Measurements from ENCODE around the gene GPR143.
"Not testable (repeated sequence)": the region's sequence is repeated elsewhere in the genome, so short reads cannot be mapped to it uniquely, and the experiment has no call there.

The GPR143 gene

DNA sequence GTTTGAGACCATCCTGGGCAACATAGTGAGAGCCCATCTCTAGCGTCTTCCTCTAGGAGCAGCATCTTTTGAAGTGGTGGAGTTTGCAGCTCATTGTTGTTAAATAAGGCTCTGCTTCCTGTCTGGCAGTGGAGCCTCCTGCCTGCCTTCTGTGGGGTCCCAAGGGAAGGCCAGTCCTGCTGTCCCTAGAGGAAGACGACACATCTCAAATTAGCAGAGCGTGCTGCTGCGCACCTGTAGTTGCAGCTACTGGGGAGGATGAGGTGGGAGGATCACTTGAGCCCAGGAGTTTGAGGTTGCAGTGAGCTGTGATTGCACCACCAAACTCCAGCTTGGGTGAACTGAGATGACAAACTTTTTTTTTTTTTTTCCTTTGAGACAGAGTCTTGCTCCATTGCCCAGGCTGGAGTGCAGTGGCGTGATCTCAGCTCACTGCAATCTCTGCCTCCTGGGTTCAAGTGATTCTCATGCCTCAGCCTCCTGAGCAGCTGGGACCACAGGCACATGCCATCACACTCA is 2.7 kb upstream of the GPR143 start:
- not testable (repeated sequence) for DNase-seq

DNA sequence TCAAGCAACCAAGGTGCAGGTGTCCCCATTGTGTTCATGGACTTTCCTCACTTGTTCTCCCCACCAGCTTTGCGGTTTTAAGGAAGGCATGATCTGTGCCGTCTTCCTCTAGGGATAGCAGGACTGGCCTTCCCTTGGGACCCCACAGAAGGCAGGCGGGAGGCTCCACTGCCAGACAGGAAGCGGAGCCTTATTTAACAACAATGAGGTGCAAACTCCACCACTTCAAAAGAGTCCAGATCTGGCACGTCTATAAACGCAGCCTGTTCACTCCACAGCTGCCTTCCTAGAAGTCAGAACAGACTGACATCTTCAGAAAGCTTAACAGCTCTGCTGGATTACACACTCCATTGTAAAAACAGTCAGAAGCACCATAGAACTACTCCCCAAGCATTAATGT is 1.7 kb upstream of the GPR143 start:
- DNase-seq, result no peak

DNA sequence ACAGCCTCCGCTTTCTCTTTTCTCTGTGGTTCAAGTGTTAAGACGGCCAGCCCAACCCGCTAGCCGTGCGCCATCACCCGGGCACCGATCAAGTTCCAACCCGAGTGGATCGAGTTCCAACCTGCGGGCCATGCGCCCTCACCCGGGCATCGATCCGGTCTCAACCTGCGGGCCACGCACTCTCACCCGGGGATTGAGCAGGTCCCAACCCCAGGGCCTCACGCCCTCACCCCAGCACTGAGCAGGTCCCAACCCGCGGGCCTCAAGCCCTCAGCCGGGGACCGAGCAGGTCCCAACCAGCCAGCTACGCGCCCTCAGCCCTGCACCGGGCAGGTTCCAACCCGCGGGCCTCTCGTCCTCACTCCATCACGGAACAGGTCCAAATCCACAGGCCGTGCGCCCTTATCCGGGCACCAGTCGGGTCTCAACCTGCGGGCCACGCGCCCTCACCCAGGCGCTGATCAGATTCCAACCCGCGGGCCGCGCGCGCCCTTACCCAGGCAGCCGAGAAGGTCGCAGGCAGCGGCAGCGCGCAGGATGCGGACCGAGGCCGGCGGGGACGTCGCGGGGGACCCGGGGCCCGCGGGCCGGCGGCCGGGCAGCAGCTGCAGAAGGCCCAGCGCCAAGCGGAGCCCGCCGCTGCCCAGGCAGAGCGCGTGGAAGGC is 443 bp downstream of the GPR143 start:
- no peak for DNase-seq

DNA sequence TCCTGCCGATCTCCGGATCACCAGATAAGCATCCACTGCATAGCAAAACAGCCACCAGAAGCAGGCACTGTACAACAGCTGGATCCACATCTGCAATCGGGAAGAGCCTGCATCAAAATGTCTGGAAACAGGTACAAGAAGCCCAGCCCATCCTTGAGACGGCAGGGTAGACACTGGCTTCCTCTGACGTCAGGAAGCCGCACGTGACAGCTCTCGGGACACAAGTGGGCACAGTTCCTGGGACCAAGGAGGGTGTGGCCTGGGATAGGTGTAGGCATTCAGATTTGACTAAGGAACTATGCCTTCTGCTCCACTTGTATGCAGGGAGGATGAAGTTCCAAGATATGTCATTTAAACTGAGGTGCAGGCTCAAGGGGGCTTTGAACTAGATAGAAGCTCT is 6.3 kb downstream of the GPR143 start:
- DNase-seq, result no peak

DNA sequence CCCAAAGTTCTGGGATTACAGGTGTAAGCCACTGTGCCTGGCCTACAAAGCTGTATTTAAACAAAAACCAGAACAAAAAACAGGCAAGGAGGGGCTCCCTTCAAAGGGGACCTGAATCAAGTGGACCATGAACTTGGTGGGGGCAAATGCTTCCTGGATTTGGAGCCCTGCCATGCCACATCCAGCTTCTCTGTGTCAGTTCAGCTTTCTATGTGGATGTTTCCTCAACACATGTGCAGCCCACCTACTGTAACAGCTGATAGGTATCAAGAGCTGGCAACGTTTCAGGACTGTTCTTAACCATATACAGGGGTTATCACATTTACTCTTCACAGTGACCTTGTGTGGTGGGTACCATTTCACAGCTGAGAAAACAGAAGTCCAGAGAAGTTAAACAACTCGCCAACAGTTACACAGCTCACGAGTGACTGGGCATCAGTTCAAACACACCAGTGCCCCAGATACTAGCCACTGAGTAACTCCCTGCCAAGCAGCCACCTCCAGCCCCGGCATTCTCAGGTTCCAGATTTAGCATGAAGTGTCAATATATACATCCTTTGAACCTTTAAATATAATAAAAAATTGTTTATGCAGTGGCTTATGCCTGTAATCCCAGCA is 7.5 kb downstream of the GPR143 start:
- no peak for DNase-seq

DNA sequence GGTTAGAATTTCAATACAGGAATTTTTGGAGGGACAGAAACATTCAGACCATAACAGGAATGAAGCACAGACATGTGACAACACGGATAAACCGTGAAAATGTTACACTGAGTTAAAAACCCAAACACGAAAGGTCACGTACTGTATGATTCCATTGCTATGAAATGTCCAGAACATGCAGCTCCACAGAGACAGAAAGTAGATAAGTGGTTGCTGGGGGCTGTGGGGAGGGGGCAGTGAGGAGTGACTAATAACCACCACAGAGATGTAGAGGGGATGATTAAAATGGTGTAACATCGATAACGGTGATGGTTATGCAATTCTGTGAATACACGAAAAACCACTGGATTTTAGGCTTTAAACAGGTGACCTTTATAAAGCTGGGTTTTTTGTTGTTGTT is 8.3 kb downstream of the GPR143 start:
- no peak for DNase-seq

DNA sequence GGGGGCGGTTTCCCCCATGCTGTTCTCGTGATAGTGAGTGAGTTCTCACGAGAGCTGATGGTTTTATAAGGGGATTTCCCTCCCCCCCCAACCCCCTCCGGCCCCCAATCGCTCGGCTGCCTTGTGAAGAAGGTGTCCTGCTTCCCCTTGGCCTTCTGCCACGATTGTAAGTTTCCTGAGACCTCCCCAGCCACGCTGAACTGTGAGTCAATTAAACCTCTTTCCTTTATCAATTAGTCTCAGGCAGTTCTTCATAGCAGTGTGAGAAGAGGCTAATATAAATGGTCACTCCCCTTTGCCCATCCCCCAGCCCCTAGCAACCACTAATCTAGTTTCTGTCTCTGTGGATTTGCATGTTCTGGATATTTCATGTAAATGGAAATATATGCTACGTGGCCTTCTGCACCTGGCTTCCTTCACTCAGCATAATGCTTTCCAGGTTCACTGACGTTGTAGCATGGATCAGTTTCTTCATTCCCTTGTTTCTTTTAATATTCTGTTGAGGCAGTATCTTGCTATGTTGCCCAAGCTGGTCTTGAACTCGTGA is 16.4 kb downstream of the GPR143 start:
- DNase-seq, result no peak

DNA sequence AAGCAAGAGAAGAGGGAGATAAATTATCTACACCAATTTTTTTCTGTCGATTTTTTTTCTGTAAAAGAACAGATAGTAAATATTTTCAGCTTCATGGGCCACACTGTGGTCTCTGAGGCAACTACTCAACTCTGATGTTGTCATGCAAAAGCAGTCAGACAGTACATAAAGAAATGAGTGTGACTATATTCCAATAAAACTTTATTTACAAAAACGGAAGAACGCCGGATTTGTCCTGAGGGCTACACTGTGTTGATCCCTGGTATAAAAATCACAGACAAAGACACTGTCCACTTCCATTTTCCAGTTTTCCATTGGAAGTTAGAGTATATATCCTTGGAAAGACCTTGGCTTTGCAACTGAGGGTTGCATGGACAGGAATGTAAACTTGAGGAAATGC is 18.0 kb downstream of the GPR143 start:
- DNase-seq, result no peak

DNA sequence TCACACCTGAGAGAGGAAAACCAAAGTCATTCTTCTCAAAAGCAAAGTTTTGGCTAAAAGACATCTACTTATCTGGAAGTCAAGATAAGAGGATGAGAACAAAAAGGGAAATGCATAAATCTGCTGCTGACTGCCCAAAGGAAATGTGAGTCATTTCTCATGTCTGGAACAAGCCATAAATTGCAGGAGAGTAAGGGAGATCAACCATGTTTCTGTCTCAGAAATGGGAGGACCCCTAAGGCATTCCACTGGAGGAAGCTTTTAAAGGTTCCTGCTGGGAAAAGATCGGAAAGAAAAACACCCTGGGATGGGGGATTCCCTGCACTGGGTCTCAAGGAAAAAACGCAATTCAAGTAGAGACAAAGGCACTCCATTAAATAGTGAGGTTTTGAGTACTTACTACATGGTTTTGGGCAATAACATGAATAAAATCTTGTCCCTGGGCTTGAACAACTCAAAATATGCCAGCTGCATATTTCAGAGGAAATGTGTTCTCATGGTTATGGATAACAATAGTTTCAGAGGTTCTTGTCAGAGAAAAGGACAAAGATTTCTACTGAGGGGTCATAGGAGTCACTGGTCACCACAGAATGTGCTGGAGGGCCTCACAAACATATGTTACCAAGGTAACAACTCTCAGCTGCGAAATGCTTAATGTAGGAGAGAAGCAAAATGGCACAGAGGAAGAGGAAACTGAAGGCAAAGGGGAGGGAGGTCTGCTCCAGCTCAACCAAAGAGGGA is 19.3 kb downstream of the GPR143 start:
- peak; percentile 55 for DNase-seq

DNA sequence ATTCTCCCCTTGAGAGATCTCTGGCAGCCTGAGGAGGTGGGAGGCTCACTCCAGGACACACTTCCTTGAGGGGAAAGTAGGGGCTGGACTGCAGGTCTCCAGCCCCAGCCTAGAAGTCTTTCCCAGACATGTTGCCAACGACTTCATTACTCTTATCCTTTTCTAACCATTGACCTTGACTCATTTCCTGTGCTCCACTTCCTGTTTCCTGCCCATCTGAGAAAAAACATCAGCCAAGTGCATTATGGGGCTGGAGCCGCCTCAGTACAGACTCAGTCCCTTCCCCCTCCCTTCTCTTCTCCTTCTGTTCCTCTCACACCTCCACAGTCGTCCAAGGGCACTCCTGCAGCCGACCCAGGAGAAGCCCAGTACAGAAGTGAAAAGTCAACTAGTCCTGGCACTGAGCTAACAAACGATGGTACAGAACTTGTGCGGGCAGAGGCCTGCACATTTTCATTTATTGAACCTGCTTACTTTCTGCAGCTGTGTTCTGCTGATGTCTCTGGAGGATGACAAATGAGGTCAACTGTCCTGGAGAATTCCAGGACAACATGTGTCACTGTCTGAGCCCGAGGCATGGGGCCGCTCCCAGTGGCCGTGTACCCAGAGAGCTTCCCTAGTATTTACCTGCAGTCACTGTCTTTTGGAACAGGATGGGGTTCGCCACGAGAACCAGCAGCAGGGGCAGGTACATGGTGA is 20.1 kb downstream of the GPR143 start:
- DNase-seq, result peak; percentile 34

DNA sequence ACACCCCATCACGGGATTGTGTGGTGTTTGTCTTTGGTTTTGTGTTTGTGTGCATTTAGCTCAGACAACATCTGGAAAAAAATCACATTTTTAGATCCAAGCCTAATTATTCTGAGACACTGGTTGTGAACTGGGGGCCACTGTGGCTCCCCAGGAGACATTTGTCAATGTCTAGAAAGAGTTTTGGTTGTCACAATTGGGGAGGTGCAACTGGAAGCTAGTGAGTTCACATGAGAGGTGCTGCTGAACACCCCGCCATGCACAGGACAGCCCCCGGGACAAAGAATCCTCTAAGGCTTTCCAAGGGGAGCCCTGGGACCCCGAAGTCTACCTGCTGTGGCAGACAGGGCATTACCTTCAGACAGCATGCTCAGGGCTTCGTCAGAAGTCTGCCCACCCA is 26.5 kb downstream of the GPR143 start:
- DNase-seq, result no peak

DNA sequence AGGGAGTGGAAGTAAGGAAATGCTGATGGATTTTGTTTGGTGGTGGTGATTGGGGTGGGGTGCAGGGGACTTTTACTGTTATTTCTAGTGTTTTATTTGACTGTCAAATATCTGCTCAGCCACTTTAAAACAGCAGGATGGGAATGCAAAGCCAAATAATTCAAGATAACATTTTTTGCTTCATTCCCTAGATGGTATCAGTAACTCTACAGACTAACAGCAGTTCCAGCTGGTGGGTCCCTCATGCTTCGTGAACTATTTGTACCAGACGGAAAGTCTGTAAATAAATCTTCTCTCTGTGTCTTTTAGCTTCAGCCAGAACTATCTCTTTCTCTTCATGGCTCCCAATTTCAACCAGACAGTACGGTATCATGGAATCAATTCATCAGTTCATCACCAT is 27.5 kb downstream of the GPR143 start:
- DNase-seq, result no peak

DNA sequence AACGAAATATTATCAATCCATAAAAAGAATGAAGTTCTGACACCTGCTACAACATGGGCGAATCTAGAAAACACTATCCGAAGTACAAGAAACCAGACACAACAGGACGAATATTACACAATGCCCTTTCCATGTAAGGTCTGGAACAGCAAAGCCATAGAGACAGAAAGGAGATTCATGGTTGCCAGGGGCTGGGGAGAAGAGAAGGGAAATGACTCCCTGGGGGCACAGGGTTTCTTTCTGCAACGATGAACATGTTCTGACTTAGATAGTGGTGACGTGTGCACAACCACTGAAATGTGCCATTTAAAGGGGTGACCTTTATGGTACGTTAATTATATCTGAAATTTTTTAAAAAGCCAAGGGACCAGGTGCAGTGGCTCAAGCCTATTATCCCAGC is 28.3 kb downstream of the GPR143 start:
- no peak for DNase-seq

DNA sequence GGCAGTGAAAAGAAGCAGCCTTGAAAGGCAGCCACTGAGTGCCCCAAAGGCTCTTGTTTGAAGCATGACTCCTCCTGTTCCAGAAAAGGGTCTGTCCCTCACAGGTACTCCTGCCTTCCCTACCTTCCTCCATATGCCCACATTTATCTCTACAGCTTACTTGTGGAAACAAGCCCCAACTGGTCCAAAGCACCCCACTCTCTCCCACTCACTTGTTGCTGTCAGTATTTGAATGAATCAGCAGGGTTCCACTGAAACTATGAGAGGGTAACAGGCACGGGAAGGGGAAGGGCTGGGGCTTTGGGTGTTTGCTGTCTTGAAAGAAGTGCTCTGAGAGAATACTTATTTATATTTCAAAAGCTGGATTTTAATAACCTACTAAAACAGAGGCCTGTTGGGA is 34.9 kb downstream of the GPR143 start:
- DNase-seq, result no peak

DNA sequence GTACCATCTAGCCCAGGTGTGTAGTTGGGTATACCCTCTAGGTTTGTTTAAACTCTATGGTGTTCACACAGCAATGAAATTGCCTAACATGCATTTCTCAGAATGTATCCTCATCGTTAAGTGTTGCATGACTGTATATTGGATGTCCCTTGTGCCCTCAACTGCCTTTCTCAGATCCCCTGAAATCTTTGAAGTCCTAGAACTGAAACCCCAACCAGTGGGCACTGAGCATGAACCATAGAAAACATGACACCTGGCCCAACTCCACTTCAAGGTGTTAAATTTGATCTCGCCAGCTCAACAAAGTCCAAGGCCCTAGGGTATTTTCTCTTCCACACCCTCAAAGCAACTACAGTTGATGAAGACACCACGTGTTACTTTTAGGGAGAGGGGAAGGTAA is 35.6 kb downstream of the GPR143 start:
- no peak for DNase-seq

DNA sequence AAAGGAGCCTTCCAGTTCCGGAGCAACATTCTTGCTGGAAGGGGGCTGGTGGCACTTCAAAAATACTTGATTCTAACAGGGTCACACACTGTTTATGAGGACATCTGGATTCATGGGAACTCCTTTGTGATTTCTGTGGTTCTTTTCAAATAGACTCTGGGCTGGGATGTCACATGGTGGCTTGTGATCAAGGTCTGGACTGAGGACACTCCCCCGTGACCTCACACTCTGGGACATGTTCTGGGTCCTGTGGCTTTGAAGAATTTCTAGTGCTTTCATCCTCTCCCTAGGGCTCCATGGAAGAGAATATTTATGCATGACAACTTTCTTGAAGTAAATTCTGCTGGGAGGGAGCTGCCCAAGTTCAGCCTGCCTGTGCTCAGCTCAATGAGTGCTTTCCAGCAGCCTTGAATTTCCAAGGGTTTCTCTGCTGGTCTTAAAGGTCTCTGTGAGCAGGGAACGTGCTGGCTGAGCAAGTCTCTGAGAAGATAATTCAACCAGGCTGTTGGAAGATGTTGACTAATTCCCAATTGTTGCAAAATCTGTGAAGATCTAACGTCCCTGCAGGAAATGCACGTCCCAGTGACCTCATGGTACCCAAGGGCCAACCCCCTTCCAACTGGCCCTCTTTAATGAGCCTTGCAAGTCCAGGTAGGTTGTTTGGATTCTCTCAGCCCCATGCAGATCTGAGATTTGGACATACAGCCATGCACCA is 36.3 kb downstream of the GPR143 start:
- DNase-seq, result peak; percentile 9

DNA sequence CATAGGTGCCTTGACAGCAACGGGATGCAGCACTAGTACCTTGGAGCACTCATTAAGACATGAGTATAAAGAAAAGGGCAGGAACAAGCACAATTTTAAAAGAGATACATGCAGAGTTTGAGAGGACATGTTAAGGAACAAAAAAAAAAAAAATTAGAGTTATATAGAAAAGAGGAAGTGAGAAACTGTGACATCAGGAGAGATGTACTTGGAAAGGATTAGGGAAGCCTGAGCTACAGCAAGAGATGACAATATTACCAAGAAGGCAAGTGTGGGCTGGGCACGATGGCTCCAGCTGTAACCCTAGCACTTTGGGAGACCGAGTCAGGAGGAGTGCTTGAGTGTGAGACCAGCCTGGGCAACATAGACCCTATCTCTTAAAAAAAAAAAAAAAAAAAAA is 37.4 kb downstream of the GPR143 start:
- no peak for DNase-seq

DNA sequence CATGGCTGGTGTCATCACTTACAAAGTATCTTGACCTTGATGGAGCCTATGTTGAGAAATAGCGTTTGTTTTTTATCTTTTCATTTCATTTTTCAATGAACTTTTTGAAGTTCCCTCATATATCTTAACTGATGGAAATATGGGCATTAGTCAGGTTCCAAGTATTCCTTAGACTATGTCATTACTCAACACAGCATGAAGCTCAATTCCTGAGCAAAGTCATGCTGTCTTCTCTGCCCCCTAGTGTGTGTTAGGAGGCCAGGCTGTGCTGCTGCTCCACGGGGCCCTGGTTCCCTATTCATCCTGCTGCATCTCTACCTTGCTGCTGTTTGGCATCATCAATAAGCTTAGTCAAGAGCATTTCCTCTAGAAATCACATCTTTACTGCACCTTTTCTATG is 40.9 kb downstream of the GPR143 start:
- DNase-seq, result peak; percentile 38

DNA sequence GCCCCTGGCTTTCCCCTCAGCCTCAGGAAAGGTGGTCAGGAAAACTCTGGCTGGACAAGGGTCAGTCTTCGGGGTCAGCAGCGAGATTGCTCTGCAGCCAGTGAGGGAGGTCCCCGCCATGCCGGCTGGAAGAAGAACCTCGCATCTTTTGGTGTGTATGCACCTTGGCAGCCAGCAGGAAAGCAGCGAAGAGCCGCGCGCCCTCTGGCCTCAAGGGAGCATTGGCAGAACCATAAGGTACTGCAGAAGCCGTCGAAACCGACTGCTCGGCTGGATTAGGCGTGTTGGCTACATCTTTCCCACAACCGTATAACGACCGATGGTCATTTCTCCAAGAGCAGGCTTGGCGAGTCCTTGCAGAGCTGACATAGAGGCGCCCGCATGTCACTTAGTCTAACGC is 48.3 kb downstream of the GPR143 start:
- DNase-seq, result no peak

DNA sequence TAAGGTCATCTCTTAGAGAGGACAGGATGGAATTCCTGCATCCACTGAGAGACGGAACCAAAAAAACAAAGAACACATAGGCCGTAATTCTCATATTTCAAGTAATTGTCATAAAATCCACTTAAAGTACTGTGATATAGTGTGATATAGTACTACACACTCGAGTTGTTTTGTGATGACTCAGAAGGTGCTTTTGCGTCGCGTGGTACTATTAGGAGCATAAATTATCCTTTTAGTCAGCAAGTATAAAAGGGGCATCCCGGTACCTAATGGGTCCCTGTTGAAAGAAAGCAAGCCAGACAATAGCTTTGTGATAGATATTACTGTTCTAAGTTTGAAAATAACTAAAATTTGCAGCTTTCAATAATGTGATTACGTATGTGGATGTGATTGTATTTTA is 55.3 kb downstream of the GPR143 start:
- DNase-seq, result no peak

DNA sequence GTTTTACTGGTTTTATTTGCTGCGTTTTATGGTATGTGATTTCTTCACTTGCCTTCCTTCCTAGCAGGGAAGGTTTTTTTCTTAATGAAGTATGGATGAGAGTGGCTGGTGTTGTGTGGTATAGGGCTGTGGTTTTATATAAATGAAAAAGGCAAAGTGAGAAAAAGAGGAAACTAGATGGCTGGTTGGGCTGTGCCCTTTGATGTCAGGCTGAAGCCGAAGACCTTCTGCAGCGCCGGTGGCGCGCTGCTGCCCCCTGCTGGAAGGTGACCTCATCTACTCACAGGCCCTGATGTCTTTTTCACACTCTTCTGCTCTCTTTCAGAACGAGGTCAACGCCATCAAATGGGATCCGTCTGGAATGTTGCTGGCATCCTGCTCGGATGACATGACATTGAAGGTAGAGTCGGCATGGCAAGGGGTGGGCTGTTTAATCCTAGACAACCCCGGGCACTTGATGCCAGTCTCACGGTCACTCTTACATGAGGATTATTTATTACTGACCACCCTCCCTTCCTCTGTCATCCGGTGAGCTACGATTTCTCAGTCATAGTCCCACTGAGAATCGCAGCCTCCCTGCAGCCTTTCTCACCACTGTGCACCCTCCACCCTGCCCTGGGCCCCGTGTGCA is 56.6 kb downstream of the GPR143 start:
- DNase-seq, result peak; percentile 57

DNA sequence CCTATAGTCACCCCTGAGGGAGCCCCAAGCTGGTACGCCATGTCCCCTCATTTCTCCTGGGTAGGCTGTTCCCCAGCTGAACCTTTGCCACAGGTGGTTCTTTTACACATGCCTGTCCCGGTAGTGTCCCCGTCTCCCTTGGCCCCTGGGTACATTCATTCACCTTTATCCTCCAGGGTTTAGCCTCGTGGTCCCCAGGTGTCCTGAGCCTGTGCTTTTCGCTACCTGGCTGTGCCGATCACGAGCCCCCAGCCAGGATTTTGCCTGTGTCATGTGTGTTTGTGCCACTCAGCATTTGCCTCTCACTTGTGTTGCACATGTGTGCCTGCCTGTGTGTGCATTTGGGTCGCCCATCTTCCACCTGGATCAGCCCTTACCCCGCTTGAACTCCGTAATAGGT is 57.6 kb downstream of the GPR143 start:
- no peak for DNase-seq
